Measurements from ENCODE around the gene OR8B4.
"Not testable (repeated sequence)": the region's sequence is repeated elsewhere in the genome, so short reads cannot be mapped to it uniquely, and the experiment has no call there.

OR8B4 gene, protein sequence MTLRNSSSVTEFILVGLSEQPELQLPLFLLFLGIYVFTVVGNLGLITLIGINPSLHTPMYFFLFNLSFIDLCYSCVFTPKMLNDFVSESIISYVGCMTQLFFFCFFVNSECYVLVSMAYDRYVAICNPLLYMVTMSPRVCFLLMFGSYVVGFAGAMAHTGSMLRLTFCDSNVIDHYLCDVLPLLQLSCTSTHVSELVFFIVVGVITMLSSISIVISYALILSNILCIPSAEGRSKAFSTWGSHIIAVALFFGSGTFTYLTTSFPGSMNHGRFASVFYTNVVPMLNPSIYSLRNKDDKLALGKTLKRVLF

DNA sequence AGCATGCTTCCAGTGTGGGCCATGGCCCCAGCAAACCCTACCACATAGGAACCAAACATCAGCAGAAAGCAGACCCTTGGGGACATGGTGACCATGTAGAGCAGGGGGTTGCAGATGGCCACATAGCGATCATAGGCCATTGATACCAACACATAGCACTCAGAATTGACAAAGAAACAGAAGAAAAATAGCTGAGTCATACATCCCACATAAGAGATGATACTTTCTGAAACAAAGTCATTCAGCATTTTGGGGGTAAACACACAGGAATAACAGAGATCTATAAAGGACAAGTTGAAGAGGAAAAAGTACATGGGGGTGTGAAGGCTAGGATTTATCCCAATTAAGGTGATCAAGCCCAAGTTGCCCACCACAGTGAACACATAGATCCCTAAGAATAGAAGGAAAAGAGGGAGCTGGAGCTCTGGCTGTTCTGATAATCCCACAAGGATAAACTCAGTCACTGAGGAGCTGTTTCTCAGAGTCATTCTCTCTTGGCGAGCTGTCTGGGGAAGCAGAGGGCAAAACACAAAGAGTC is at the start of gene OR8B4:
Gene OR8B4 (minus strand): TSS at position 488 of the 538 bp plus-strand sequence. CDS start 0 bp downstream, at position 488.
- DNase-seq = no peak

DNA sequence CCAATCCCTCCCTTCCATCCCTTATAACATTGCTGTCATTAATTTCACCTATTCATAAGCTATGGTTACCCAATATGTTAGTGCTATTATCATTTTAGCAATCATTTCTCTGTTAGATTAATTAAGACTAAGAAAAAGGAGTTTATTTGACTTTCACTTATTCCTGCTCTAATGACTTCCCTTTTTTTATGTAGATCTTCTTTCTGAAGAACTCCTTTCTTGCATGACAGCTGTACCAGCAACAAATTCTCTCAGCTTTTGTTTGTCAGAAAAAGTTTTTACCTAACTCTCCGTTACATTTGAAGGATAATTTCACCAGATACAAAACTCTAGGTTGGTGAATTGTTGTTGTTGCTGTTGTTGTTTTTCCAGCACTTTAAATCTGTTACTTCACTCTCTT is 49.4 kb upstream of the OR8B4 start:
- no peak for DNase-seq

DNA sequence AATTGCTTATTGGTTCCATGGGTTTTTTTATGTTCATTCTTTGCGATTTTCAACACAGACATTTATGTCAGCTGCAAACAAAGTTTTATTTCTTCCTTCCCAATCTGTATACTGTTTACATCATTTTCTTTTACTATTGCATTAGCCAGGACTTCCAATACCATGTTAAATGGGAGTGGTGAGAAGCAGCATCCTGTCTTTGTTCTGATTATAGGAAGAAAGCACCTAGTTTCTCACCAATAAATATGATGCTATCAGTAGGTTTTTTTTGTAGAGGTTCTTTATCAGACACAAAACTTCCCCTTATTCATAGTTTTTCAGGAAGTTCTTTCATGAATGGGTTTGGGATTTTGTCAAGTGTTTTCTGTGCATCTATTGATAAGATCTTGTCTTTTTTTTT is 48.8 kb upstream of the OR8B4 start:
- no peak for DNase-seq

DNA sequence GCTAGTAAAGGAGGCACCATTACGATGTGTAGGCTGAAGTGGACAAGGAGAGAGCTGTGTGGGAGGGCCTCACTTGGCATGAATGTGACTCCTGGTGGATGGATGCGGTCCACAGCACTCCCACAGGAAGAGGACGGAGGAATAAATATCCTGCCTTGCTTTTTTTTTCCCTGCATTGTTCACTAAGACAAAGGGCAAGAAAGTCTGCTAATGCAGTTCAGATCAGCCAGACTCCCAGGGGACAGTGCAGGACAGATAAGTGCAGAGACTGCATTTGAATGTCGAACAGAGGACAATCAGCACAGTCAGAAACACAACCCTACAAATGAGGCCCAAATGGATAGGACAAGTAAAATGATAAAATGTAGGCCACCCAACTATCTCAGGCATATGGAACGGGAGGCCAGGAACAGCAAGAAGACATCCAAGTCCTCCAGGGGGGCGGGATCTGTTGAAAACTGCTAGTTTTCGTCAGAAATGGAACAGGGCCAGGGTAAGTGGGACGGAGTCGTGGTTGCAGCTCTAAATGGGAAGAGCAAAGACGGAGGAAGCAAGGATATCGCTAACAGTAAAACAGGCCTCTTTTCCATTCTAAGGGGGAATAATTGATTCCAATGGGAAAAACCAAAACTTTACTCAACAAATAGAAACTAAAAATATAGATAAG is 46.0 kb upstream of the OR8B4 start:
- DNase-seq = peak; percentile 63

DNA sequence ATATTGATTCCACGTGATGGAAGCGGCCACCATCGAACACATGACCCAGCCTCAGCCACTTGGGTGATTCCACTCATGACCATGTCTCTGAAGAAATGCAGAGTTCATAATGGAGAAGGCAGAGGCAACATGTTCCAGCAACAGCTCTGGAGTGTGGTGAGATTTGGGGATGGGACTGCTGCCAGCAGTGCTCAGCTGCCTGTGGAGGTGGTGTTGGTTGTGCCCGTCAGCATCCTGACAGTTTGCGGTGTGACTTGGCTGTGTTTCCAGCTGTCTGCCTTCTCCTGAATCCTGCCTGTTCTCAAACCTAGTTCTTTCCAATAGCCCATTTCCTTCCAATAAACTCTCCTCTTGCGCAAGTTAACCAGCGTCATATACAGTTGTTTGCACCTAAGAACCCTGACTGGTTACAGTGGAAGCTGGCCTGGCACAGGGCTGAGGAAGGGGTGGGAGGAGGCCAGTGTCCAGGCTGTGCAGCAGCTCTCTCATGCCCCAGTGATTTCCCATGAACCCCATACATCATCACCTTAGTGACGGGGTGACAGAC is 42.8 kb upstream of the OR8B4 start:
- DNase-seq = no peak

DNA sequence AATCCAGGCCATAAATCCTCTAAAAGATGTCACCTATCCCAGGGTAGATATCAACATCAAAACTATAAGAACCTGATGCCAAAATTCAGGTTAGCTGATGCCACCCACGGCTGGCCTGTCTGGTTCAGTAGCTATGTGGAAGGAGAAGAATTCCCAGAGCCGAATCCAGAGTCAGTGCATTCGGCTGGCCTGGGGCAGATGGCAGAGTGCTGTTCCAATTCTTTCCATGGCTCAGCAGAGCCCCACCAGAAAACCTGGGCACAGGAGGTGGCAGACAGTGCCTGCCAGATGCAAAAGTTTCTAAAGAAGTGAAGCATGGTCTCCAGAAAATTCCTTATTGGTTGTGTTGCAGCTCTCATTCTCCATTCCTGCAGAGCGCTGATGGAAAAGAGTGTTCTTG is 40.7 kb upstream of the OR8B4 start:
- no peak for DNase-seq

DNA sequence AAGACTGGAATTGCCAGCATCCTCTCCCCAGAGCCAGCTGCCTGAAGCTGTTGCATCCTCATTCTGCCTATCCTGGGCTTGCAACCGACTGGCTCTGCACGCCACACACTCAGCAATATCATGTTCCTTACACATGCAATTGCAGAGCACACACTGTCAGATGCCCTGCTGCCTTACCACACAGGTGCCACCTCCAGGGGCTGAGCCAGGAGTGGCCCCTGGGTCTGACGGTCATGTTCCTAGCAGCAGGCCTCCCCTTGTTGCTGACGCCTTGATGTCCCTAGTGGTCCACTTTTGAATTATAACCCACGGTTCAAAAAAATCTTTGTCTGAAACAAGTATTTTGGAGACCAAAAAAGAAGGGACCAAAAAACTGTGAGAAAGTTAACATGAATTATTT is 39.3 kb upstream of the OR8B4 start:
- DNase-seq = no peak

DNA sequence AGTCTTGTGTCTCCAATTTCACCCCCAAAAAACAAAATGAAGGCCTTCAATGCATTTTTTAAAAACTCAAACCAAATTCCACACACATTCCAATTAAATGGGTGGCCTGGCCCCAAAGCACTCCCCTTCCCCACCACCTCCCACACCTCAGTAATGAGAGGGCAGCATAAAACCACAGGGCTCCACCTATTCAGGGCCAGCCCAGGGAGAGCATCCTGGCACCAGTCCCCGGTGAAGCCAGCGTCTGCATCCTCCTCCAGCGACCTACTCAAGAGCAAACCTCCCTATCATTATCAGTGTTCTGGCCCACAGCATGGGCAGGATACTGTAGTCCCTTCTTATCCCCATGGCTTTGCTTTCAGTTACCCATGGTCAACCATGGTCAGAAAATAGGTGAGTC is 38.7 kb upstream of the OR8B4 start:
- peak; percentile 62 for DNase-seq

DNA sequence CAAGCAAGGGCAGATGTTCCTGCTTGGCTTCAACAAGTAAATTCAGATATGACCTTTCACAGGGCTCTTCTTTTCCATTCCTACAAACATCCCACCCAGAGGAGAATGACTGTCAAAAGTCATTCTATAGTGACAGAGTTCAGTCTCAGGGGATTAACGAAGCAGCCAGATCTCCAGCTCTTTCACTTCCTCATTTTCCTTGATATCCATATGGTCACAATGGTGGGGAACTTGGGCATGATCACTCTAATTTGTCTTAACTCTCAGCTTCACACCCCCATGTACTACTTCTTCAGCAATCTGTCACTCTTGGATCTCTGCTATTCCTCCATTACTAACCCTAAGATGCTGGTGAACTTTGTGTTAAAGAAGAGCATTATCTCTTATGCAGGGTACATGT is 35.8 kb upstream of the OR8B4 start:
- DNase-seq = no peak

DNA sequence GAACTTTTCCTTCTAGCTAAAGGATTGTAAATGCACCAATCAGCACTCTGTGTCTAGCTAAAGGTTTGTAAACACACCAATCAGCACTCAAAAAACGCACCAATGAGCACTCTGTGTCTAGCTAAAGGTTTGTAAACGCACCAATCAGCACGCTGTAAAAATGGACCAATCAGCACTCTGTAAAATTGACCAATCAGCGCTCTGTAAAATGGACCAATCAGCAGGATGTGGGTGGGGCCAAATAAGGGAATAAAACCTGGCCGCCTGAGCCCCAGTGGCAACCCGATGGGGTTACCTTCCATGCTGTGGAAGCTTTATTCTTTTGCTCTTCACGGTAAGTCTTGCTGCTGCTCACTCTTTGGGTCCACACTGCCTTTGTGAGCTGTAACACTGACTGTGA is 34.7 kb upstream of the OR8B4 start:
- not testable (repeated sequence) for DNase-seq

DNA sequence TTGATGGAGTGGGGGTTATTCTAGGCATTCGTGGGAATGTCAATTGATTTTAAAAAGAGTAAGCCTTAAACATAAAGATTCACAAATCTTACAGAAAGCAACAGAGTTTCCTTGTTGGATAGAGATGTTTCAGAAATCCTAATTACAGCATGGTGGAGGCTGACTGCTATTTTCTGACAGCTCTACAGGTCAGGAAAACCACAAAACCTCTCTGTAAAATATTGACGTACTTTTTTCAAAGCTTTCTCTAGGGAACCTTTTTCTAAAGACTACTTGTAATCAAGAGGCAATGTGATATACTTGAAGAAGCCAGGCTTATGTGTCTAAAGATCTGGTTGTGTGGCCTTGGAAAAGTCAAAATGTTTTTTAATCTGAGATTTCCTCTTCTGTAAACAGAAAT is 29.9 kb upstream of the OR8B4 start:
- DNase-seq = no peak

DNA sequence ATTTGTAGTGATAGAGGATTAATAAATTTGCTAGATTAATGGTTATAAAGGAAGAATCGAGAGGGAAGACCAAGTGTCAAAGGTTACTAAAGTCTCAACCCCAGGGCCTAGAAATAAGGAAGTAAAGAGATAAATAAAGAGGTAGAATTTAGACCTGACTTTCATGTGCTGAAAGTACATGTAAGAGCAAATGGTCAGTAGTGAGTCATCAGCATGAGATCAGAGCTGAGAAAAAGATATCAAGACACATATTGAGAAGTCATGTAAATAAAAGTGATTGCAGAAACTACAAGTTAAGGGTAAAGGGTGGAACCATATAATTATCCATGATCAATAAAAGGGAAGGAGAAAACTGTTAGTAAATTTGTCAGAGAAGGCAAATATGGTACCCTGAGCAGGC is 22.2 kb upstream of the OR8B4 start:
- DNase-seq = no peak

DNA sequence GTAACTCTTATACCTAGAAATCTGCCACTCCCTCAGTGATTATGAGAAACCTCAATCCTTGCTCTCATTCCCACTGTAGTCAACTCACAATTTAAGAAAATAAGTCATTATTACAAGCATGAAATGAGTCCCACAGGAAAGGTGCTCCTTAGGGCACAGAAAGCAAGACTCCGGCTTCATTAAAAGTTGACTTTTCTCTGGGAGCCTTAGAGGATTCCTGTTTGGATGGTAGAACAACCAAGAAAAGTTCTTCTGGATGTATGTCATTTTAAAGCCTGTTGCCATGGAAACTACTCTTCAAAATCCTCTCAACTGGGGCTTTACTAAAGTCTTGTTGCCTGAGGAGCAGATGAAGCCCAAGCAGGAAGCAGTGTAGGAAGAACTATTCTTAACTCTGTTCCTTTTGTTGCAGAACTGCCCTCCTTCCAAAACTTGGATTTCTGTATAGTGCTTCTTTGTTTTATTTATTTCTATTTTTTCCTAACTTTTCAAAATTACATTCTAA is 21.0 kb upstream of the OR8B4 start, which contains the start of gene OR8B8:
Gene OR8B8 (minus strand): TSS at position 51 of the 505 bp plus-strand sequence. CDS start 4,611 bp downstream, outside the sequence.
- no peak for DNase-seq

DNA sequence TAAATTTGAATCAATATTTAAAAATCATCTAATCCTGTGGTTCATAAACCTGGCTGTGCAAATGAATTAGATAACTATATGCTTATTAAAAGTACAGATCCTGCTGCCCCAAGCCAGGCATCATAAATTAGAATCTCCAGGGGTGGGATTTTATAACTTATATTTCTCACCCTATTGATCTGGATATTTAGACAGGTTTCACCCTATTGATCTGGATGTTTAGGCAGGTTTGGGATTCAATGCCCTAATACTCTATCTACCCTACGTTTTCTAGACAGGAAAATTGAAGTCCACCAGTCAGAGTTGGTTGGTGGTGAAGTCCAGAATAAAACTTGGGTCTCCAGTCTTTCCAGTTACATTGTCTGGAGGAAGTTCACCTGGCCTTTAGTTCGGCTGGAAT is 18.2 kb upstream of the OR8B4 start:
- no peak for DNase-seq

DNA sequence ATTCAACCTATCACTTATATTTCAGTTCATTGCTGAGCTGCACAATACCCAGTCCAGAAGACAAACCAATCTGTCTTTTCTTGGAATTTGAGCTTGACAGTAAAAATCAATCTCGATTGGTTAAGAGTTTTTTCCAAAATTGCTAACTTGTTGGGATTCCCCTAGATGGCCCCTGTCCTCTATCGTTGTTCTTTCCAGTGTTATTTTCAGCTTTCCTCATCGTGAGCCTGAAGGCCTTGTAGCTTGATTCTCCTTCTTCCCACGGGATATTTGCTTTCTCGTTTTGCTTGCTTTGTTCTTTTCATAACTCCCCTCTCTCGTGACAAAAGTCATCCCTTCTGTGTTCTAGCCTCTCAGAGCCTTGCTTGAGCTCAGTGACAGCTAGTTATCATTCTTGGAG is 17.8 kb upstream of the OR8B4 start:
- DNase-seq = no peak

DNA sequence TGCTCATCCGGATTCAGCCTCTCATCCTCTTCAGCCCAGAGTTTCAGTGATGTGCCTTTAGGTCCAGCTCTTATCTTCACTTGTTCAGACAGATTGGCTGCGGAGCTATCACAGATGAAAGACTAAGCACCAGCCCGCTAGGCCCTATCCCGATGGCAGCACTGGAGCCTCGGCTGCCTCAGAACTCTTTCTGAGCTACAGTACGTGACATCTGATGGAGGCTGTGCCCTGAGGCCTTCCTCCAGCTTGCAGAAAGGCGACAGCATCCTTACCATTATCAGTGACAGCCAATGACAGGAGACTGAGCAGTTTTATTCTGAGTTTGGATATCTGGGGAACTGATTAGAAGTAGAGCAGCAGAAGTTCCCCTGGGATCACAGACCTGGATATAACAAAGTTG is 16.8 kb upstream of the OR8B4 start:
- no peak for DNase-seq

DNA sequence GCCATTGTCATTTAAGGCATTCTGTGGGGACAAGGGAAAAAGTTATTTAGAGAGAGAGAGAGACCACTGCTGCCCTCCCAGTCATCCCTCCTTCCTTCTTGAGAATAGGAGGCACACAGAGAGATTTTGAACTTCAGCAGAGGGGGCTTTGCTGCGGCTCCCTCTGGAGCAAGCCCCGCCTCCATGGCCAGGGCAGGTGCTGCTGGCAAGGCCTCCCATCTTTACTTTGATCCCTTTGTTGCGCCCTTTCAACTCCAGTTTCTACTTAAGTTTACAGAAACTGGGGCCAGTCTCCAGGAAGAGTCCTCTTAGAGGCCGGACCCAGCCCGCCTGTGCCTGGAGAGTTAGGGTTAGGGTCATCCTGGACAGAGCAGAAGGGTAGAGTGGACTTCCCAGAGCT is 16.4 kb upstream of the OR8B4 start:
- no peak for DNase-seq

DNA sequence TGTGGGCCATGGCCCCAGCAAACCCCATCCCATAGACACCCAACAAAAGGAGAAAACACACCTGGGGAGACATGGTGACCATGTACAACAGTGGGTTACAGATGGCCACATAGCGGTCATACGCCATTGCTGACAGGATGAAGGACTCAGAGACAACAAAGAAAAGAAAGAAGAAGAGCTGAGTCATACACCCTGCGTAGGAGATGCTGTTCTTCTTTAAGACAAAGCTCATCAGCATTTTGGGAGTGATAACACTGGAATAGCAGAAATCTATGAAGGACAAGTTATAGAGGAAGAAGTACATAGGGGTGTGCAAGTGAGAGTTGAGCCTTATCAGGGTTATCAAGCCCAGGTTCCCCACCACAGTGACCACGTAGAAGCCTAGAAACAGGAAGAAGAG is 15.9 kb upstream of the OR8B4 start:
- no peak for DNase-seq

DNA sequence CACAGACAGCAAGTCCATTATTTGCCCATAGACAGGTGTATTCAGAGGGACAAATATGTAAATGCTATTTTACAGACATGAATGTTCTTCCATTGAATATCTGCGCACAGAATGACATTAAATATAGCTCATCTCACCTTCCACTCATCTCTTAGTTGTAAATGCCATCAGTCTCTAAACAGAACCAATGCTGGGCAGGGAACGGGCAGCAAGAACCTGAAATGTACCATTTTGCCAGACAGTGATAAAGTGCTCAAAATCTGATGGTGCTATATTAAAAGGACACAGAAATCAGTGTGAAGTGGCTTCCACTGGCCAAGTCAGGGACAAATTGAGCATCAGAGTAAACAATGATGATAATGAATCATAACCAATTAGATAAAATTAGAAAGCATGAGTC is 10.0 kb upstream of the OR8B4 start:
- no peak for DNase-seq

DNA sequence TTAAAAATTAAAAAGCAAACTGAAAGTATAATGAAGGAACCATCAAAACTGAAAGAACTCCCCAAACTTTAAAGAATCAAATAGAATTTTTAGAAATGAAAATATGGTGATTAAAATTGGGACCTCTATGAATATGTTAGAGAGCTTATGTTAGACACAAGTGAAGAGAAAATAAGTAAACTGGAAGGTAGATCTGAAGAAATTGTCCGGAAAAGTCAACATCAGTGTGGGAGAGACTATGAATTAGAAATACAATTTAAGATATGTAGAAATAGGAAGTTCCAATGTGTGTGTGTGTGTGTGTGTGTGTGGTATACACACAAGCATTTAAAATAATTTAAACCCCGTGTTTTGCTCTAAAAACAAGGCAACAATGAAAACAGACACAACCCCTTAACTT is 4.9 kb upstream of the OR8B4 start:
- DNase-seq = no peak

DNA sequence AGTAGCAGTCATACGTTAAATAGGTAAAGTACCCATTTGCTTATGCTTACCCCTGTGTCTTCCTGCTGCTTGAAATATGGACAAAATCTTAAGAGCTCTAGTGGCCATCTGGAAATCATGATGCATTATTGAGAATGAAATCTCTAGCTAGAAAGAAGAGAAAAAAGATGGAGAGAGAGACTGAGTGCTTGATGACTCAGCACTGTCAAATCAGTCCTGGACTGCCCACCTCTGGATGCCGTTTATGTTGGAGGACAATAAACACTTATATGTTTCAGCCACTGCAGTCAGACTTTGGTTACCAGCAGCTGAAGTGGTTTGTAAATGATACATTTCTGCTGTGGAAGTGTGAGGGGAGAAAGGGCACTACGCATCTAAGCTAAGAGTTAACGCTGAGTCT is 3.6 kb downstream of the OR8B4 start:
- DNase-seq = no peak

DNA sequence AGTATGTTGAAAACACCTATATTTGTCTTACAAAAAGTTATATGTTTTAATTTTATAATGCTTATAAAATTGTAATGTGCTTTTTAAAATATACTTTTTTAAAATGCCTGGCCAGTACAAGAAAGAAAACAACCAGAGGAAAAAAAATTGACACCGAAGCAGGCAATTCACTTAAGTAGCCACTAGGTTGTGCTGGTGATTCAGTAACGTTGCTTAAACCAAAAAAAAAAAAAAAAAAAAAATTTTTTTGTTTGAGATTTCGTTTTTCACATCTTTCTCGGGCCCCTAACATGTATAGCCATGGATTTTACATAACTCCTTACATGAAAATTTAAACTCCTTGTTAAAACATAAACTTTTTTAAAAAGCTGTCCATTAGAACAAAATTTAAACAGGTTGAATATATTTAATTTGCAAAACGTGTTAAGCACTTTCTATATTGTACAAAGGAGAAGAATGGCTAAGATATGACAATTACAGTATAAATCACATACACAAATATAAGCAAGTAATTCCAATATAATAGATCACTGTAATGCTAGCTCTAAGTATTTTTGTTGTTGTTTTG is 9.2 kb downstream of the OR8B4 start:
- DNase-seq = no peak

DNA sequence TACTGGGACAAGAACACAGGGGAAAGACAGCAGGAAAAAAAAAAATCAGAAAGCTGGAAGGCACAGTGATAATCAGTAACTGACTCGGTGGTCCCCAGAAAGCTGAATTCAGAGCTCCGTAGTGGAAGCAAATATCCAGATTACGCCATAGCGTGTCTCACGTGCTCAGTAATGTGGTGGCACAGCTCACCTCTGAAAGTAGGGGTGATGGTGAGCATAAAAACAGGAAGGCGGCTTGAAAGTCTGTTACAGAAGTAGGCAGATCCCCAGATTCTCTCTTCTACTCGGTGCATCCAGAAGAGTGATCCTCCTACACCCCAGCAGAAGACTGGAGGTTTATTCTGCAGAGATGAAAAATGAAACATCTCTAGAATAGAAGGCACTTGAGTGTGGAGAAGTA is 14.8 kb downstream of the OR8B4 start:
- no peak for DNase-seq

DNA sequence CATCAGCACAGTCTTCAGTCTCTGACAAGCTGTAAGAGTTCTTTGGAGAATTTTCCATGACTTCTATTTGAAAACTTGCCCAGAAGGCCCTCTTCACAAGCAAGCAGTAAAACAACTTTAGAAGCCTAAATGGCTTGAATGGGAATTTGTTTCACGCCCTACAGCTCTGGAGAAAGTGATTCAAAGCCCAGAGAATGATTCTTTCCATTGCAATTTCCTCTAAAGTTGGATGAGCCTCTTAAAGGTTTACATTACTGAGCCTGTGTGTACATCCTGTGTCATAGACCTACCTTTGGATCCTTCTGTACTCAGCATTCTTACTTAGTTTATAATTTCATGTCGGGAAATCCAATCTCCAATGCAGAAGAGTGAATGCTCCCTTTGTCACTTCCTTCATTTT is 19.1 kb downstream of the OR8B4 start:
- DNase-seq = no peak

Measured in left hindlimb (tissue), 1 donor.